Gastroesophageal sphincter (tissue), 4 donors: ENCODE results near the gene C19orf12. TPM values are rescaled to one million over a fixed set of nuclear protein-coding genes. Genes with fewer than 3 reads are reported as not detected.

Source experiments
- ATAC-seq: fragments of 150-250 bp; one replicate; pipeline ENCODE4 v1.9.1; 2016; ENCODE audit warnings: mild to moderate bottlenecking, moderate library complexity
- H3K27ac ChIP-seq, 4 donors: fragments of 200-600 bp; sonication (generic) in 3 of 4; 1 replicate in 3 of 4; 2 replicates in 1 of 4; pipeline ENCODE4 v1.5.1; 2016 to 2019
- H3K27me3 ChIP-seq: fragments of 200-600 bp; sonication (generic); one replicate; pipeline ENCODE4 v1.5.1; 2019
- H3K36me3 ChIP-seq, 2 donors: fragments of 200-600 bp; sonication (generic); one replicate each; pipeline ENCODE4 v1.5.1; 2019; ENCODE audit warnings: control low read depth in 1 of 2
- H3K4me1 ChIP-seq, 3 donors: fragments of 200-600 bp; sonication (generic); 1 replicate in 2 of 3; 2 replicates in 1 of 3; pipeline ENCODE4 v1.5.1; 2016 to 2019; ENCODE audit warnings: control low read depth in 2 of 3
- H3K4me3 ChIP-seq, 2 donors: fragments of 200-600 bp; sonication (generic); one replicate each; pipeline ENCODE4 v1.5.1; 2019; ENCODE audit warnings: mild to moderate bottlenecking in 1 of 2, moderate library complexity in 1 of 2
- H3K9me3 ChIP-seq, 3 donors: fragments of 200-600 bp; sonication (generic); one replicate each; pipeline ENCODE4 v1.5.1; 2017 to 2019; ENCODE audit warnings: control low read depth in 2 of 3
- CTCF ChIP-seq, 4 experiments: fragments of 200-600 bp in 2 of 4; fragments of 450-650 bp in 2 of 4; sonication (generic) in 1 of 4; IDR thresholded peaks; one replicate each; pipeline ENCODE4 v1.5.1; 2017 to 2019; ENCODE audit warnings: antibody characterized with exemption in 4 of 4, mild to moderate bottlenecking in 2 of 4, moderate library complexity in 2 of 4
- EP300 ChIP-seq: sonication (generic); formaldehyde crosslinking; IDR thresholded peaks from one replicate; pipeline ENCODE4 v1.6.1; 2017; ENCODE audit warnings: antibody characterized with exemption, mild to moderate bottlenecking
- POLR2A ChIP-seq, 2 donors: fragments of 450-650 bp; IDR thresholded peaks; one replicate each; pipeline ENCODE4 v1.6.1; 2017; ENCODE audit warnings: antibody characterized with exemption in 2 of 2, mild to moderate bottlenecking in 2 of 2, moderate library complexity in 1 of 2
- POLR2AphosphoS5 ChIP-seq: sonication (generic); formaldehyde crosslinking; IDR thresholded peaks from one replicate; pipeline ENCODE4 v1.6.1; 2017; ENCODE audit warnings: antibody characterized with exemption
- WGBS, 2 donors: methylation state at CpG; one replicate each; pipeline ENCODE4 v1.1.5; 2018; ENCODE audit warnings: low coverage in 1 of 2; 5-methylcytosine and 5-hydroxymethylcytosine counted together
- total RNA-seq, 4 donors: library from RNA; depleted of rRNA; stranded (reverse); fragments of >200 nt; gene quantifications; one replicate each; pipeline ENCODE4 v1.1.0, GENCODE V29; 2016

C19orf12 gene
- total RNA-seq, 4 donors from 2014 or later: 37.6 to 62.1 (median 49.7) TPM

GRCh38 chr19:29745253-29745652 is 30.2 kb upstream of the C19orf12 start:
- H3K27ac ChIP-seq: no peak overlapping the region
- H3K36me3 ChIP-seq: no peaks in the 10 kb centered on the region
- H3K27me3 ChIP-seq: peaks cover 20% of the 10 kb centered on the region
- TF ChIP-seq CTCF (IDR thresholded peaks at IDR 0.05) (no peak), EP300 (no peak), POLR2A (IDR thresholded peaks at IDR 0.05) (no peak), POLR2AphosphoS5 (no peak)
- no peaks in the 10 kb centered on the region for H3K9me3 ChIP-seq
- WGBS, 2 donors: 54 to 100% methylated on average over 1 to 4 of the region's 6 CpGs
- no peak for ATAC-seq
- H3K4me3 ChIP-seq: no peak overlapping the region
- no peaks in the 10 kb centered on the region for H3K4me1 ChIP-seq

GRCh38 chr19:29743681-29744080 is 28.6 kb upstream of the C19orf12 start:
- ATAC-seq: no peak
- H3K27ac ChIP-seq: no peak overlapping the region
- H3K4me3 ChIP-seq: no peak overlapping the region
- H3K4me1 ChIP-seq: no peaks in the 10 kb centered on the region
- H3K27me3 ChIP-seq: peaks cover 25% of the 10 kb centered on the region
- TF ChIP-seq EP300 (no peak), CTCF (IDR thresholded peaks at IDR 0.05) (no peak), POLR2AphosphoS5 (no peak), POLR2A (IDR thresholded peaks at IDR 0.05) (no peak)
- H3K9me3 ChIP-seq: no peaks in the 10 kb centered on the region
- no peaks in the 10 kb centered on the region for H3K36me3 ChIP-seq

GRCh38 chr19:29741776-29742175 is 26.7 kb upstream of the C19orf12 start:
- H3K4me3 ChIP-seq: no peak overlapping the region
- no peaks in the 10 kb centered on the region for H3K4me1 ChIP-seq
- H3K27me3 ChIP-seq: peaks cover 39% of the 10 kb centered on the region
- H3K27ac ChIP-seq: no peak overlapping the region
- no peak for TF ChIP-seq POLR2A (IDR thresholded peaks at IDR 0.05)
- no peak for TF ChIP-seq POLR2AphosphoS5
- no peak for TF ChIP-seq EP300
- no peak for TF ChIP-seq CTCF (IDR thresholded peaks at IDR 0.05)
- no peak for ATAC-seq
- WGBS, 2 donors: 49% methylated on average over 5 of the region's 5 CpGs; no CpG with 5 or more reads in 1 of the 2 donors
- H3K36me3 ChIP-seq: no peaks in the 10 kb centered on the region
- no peaks in the 10 kb centered on the region for H3K9me3 ChIP-seq

GRCh38 chr19:29741226-29741625 is 26.2 kb upstream of the C19orf12 start:
- 50 to 100% methylated on average over 1 of the region's 10 CpGs for WGBS, 2 donors
- Histone ChIP-seq H3K9me3 (no peaks in the 10 kb centered on the region), H3K27me3 (peaks cover 41% of the 10 kb centered on the region), H3K4me3 (no peak overlapping the region), H3K4me1 (no peaks in the 10 kb centered on the region), H3K27ac (no peak overlapping the region), H3K36me3 (no peaks in the 10 kb centered on the region)
- no peak for ATAC-seq
- TF ChIP-seq POLR2A (IDR thresholded peaks at IDR 0.05): no peak
- TF ChIP-seq CTCF (IDR thresholded peaks at IDR 0.05): no peak
- no peak for TF ChIP-seq EP300
- TF ChIP-seq POLR2AphosphoS5: no peak

- Histone ChIP-seq H3K27me3 (peaks cover 39% of the 10 kb centered on the region), H3K4me3 (no peak overlapping the region), H3K27ac (no peak overlapping the region), H3K9me3 (no peaks in the 10 kb centered on the region), H3K4me1 (no peaks in the 10 kb centered on the region), H3K36me3 (no peaks in the 10 kb centered on the region)
- TF ChIP-seq EP300: no peak
- TF ChIP-seq POLR2A (IDR thresholded peaks at IDR 0.05): no peak
- no peak for ATAC-seq
- 85 to 100% methylated on average over 1 to 3 of the region's 11 CpGs for WGBS, 2 donors
Observed at GRCh38 chr19:29737461-29738000, 22.5 kb upstream of the C19orf12 start.
